ENCODE measurements around the gene BBX.

Gene BBX

GRCh38 chr3:107604057-107604822, 81.5 kb downstream of the BBX start:
- Histone ChIP-seq H3K27me3 (ENCODE audit: low read depth, low read length) (no peaks in the 10 kb centered on the region), H3K9me3 (ENCODE audit: control insufficient read depth in 1 of 2, low read length in 2 of 2) (no peaks in the 10 kb centered on the region), H3K4me3 (ENCODE audit: low read depth in 1 of 2, low read length in 2 of 2) (no peak overlapping the region), H3K4me1 (ENCODE audit: control insufficient read depth in 1 of 2, insufficient read depth in 2 of 2, low read length in 2 of 2) (peaks cover 0 to 11% of the 10 kb centered on the region in 2 donors), H3K36me3 (ENCODE audit: control insufficient read depth in 1 of 2, insufficient read depth in 2 of 2, low read length in 2 of 2) (no peaks in the 10 kb centered on the region), H3K27ac (ENCODE audit: low read length) (no peak overlapping the region)

GRCh38 chr3:107611775-107612469, 89.2 kb downstream of the BBX start:
- H3K27me3 ChIP-seq (ENCODE audit: low read depth, low read length), result no peaks in the 10 kb centered on the region

GRCh38 chr3:107612664-107613084, 89.9 kb downstream of the BBX start:
- no peaks in the 10 kb centered on the region for H3K27me3 ChIP-seq (ENCODE audit: low read depth, low read length)
- no peak overlapping the region for H3K27ac ChIP-seq (ENCODE audit: low read length)
- no peaks in the 10 kb centered on the region for H3K36me3 ChIP-seq (ENCODE audit: control insufficient read depth in 1 of 2, insufficient read depth in 2 of 2, low read length in 2 of 2)
- H3K4me1 ChIP-seq (ENCODE audit: control insufficient read depth in 1 of 2, insufficient read depth in 2 of 2, low read length in 2 of 2), result no peaks in the 10 kb centered on the region
- peaks cover 0 to 7% of the 10 kb centered on the region in 2 donors for H3K9me3 ChIP-seq (ENCODE audit: control insufficient read depth in 1 of 2, low read length in 2 of 2)
- H3K4me3 ChIP-seq (ENCODE audit: low read depth in 1 of 2, low read length in 2 of 2), result no peak overlapping the region

More at GRCh38 chr3:107611775-107612469, 89.2 kb downstream of the BBX start:
- H3K4me1 ChIP-seq (ENCODE audit: control insufficient read depth in 1 of 2, insufficient read depth in 2 of 2, low read length in 2 of 2), result no peaks in the 10 kb centered on the region
- no peaks in the 10 kb centered on the region for H3K36me3 ChIP-seq (ENCODE audit: control insufficient read depth in 1 of 2, insufficient read depth in 2 of 2, low read length in 2 of 2)
- no peak overlapping the region for H3K4me3 ChIP-seq (ENCODE audit: low read depth in 1 of 2, low read length in 2 of 2)
- H3K9me3 ChIP-seq (ENCODE audit: control insufficient read depth in 1 of 2, low read length in 2 of 2), result peaks cover 0 to 7% of the 10 kb centered on the region in 2 donors
- no peak overlapping the region for H3K27ac ChIP-seq (ENCODE audit: low read length)

- Histone ChIP-seq H3K4me3 (ENCODE audit: low read depth in 1 of 2, low read length in 2 of 2) (no peak overlapping the region), H3K27me3 (ENCODE audit: low read depth, low read length) (no peaks in the 10 kb centered on the region), H3K4me1 (ENCODE audit: control insufficient read depth in 1 of 2, insufficient read depth in 2 of 2, low read length in 2 of 2) (no peaks in the 10 kb centered on the region), H3K36me3 (ENCODE audit: control insufficient read depth in 1 of 2, insufficient read depth in 2 of 2, low read length in 2 of 2) (no peaks in the 10 kb centered on the region), H3K9me3 (ENCODE audit: control insufficient read depth in 1 of 2, low read length in 2 of 2) (no peaks in the 10 kb centered on the region), H3K27ac (ENCODE audit: low read length) (no peak overlapping the region)
These were observed 96.8 kb downstream of the BBX start for GRCh38 chr3:107619549-107619948.

- no peaks in the 10 kb centered on the region for H3K36me3 ChIP-seq (ENCODE audit: control insufficient read depth in 1 of 2, insufficient read depth in 2 of 2, low read length in 2 of 2)
- no peak overlapping the region for H3K4me3 ChIP-seq (ENCODE audit: low read depth in 1 of 2, low read length in 2 of 2)
- no peak overlapping the region for H3K27ac ChIP-seq (ENCODE audit: low read length)
- no peaks in the 10 kb centered on the region for H3K27me3 ChIP-seq (ENCODE audit: low read depth, low read length)
- H3K9me3 ChIP-seq (ENCODE audit: control insufficient read depth in 1 of 2, low read length in 2 of 2), result no peaks in the 10 kb centered on the region
- no peaks in the 10 kb centered on the region for H3K4me1 ChIP-seq (ENCODE audit: control insufficient read depth in 1 of 2, insufficient read depth in 2 of 2, low read length in 2 of 2)
These were observed 97.8 kb downstream of the BBX start for GRCh38 chr3:107620534-107620933.

GRCh38 chr3:107621465-107621864, 98.7 kb downstream of the BBX start:
- no peaks in the 10 kb centered on the region for H3K4me1 ChIP-seq (ENCODE audit: control insufficient read depth in 1 of 2, insufficient read depth in 2 of 2, low read length in 2 of 2)
- no peaks in the 10 kb centered on the region for H3K9me3 ChIP-seq (ENCODE audit: control insufficient read depth in 1 of 2, low read length in 2 of 2)
- no peak overlapping the region for H3K27ac ChIP-seq (ENCODE audit: low read length)
- no peak overlapping the region for H3K4me3 ChIP-seq (ENCODE audit: low read depth in 1 of 2, low read length in 2 of 2)
- H3K36me3 ChIP-seq (ENCODE audit: control insufficient read depth in 1 of 2, insufficient read depth in 2 of 2, low read length in 2 of 2), result no peaks in the 10 kb centered on the region
- no peaks in the 10 kb centered on the region for H3K27me3 ChIP-seq (ENCODE audit: low read depth, low read length)

GRCh38 chr3:107627962-107628542, 105.3 kb downstream of the BBX start:
- Histone ChIP-seq H3K4me3 (ENCODE audit: low read depth in 1 of 2, low read length in 2 of 2) (no peak overlapping the region), H3K36me3 (ENCODE audit: control insufficient read depth in 1 of 2, insufficient read depth in 2 of 2, low read length in 2 of 2) (no peaks in the 10 kb centered on the region), H3K27me3 (ENCODE audit: low read depth, low read length) (no peaks in the 10 kb centered on the region), H3K9me3 (ENCODE audit: control insufficient read depth in 1 of 2, low read length in 2 of 2) (no peaks in the 10 kb centered on the region), H3K27ac (ENCODE audit: low read length) (no peak overlapping the region), H3K4me1 (ENCODE audit: control insufficient read depth in 1 of 2, insufficient read depth in 2 of 2, low read length in 2 of 2) (no peaks in the 10 kb centered on the region)

GRCh38 chr3:107629566-107629965, 106.8 kb downstream of the BBX start:
- Histone ChIP-seq H3K36me3 (ENCODE audit: control insufficient read depth in 1 of 2, insufficient read depth in 2 of 2, low read length in 2 of 2) (no peaks in the 10 kb centered on the region), H3K27me3 (ENCODE audit: low read depth, low read length) (no peaks in the 10 kb centered on the region), H3K27ac (ENCODE audit: low read length) (no peak overlapping the region), H3K4me3 (ENCODE audit: low read depth in 1 of 2, low read length in 2 of 2) (no peak overlapping the region), H3K9me3 (ENCODE audit: control insufficient read depth in 1 of 2, low read length in 2 of 2) (no peaks in the 10 kb centered on the region), H3K4me1 (ENCODE audit: control insufficient read depth in 1 of 2, insufficient read depth in 2 of 2, low read length in 2 of 2) (no peaks in the 10 kb centered on the region)

- H3K27ac ChIP-seq (ENCODE audit: low read length), result no peak overlapping the region
- H3K4me1 ChIP-seq (ENCODE audit: control insufficient read depth in 1 of 2, insufficient read depth in 2 of 2, low read length in 2 of 2), result no peaks in the 10 kb centered on the region
- no peak overlapping the region for H3K4me3 ChIP-seq (ENCODE audit: low read depth in 1 of 2, low read length in 2 of 2)
- H3K36me3 ChIP-seq (ENCODE audit: control insufficient read depth in 1 of 2, insufficient read depth in 2 of 2, low read length in 2 of 2), result no peaks in the 10 kb centered on the region
- no peaks in the 10 kb centered on the region for H3K9me3 ChIP-seq (ENCODE audit: control insufficient read depth in 1 of 2, low read length in 2 of 2)
- no peaks in the 10 kb centered on the region for H3K27me3 ChIP-seq (ENCODE audit: low read depth, low read length)
These were observed 108.0 kb downstream of the BBX start for GRCh38 chr3:107630779-107631178.

GRCh38 chr3:107632576-107632975, 109.8 kb downstream of the BBX start:
- no peaks in the 10 kb centered on the region for H3K9me3 ChIP-seq (ENCODE audit: control insufficient read depth in 1 of 2, low read length in 2 of 2)
- no peak overlapping the region for H3K27ac ChIP-seq (ENCODE audit: low read length)
- H3K27me3 ChIP-seq (ENCODE audit: low read depth, low read length), result no peaks in the 10 kb centered on the region
- no peaks in the 10 kb centered on the region for H3K4me1 ChIP-seq (ENCODE audit: control insufficient read depth in 1 of 2, insufficient read depth in 2 of 2, low read length in 2 of 2)
- no peak overlapping the region for H3K4me3 ChIP-seq (ENCODE audit: low read depth in 1 of 2, low read length in 2 of 2)
- H3K36me3 ChIP-seq (ENCODE audit: control insufficient read depth in 1 of 2, insufficient read depth in 2 of 2, low read length in 2 of 2), result no peaks in the 10 kb centered on the region

- no peak overlapping the region for H3K27ac ChIP-seq (ENCODE audit: low read length)
- no peaks in the 10 kb centered on the region for H3K27me3 ChIP-seq (ENCODE audit: low read depth, low read length)
- no peaks in the 10 kb centered on the region for H3K4me1 ChIP-seq (ENCODE audit: control insufficient read depth in 1 of 2, insufficient read depth in 2 of 2, low read length in 2 of 2)
- H3K9me3 ChIP-seq (ENCODE audit: control insufficient read depth in 1 of 2, low read length in 2 of 2), result no peaks in the 10 kb centered on the region
- no peak overlapping the region for H3K4me3 ChIP-seq (ENCODE audit: low read depth in 1 of 2, low read length in 2 of 2)
- no peaks in the 10 kb centered on the region for H3K36me3 ChIP-seq (ENCODE audit: control insufficient read depth in 1 of 2, insufficient read depth in 2 of 2, low read length in 2 of 2)
These were observed 110.8 kb downstream of the BBX start for GRCh38 chr3:107633327-107634098.
